Measurements from ENCODE around the gene TCF7L2.
"Not testable (repeated sequence)": the region's sequence is repeated elsewhere in the genome, so short reads cannot be mapped to it uniquely, and the experiment has no call there.

The TCF7L2 gene

GRCh38 chr10:113066120-113066519 lies 116.1 kb downstream of the TCF7L2 start:
- not testable (repeated sequence) for DNase-seq (ENCODE audit: low read depth in 2 of 2)

GRCh38 chr10:113066561-113067312 lies 116.7 kb downstream of the TCF7L2 start:
- DNase-seq (ENCODE audit: low read depth in 2 of 2): no peak

GRCh38 chr10:113067501-113067900 lies 117.5 kb downstream of the TCF7L2 start:
- no peak for DNase-seq (ENCODE audit: low read depth in 2 of 2)

- no peak for DNase-seq (ENCODE audit: low read depth in 2 of 2)
These were observed 118.3 kb downstream of the TCF7L2 start for GRCh38 chr10:113068178-113068890.

GRCh38 chr10:113069595-113069994 lies 119.5 kb downstream of the TCF7L2 start:
- DNase-seq (ENCODE audit: low read depth in 2 of 2): no peak

- no peak for DNase-seq (ENCODE audit: low read depth in 2 of 2)
These were observed 121.4 kb downstream of the TCF7L2 start for GRCh38 chr10:113071446-113071845.

- DNase-seq (ENCODE audit: low read depth in 2 of 2): no peak
These were observed 123.6 kb downstream of the TCF7L2 start for GRCh38 chr10:113073549-113074189.

- no peak for DNase-seq (ENCODE audit: low read depth in 2 of 2)
These were observed 126.9 kb downstream of the TCF7L2 start for GRCh38 chr10:113076949-113077348.

GRCh38 chr10:113078282-113078907 lies 128.3 kb downstream of the TCF7L2 start:
- DNase-seq (ENCODE audit: low read depth in 2 of 2): no peak

GRCh38 chr10:113080061-113080924 lies 130.2 kb downstream of the TCF7L2 start:
- no peak for DNase-seq (ENCODE audit: low read depth in 2 of 2)

GRCh38 chr10:113080925-113081229 lies 130.8 kb downstream of the TCF7L2 start:
- DNase-seq (ENCODE audit: low read depth in 2 of 2): no peak

- no peak for DNase-seq (ENCODE audit: low read depth in 2 of 2)
These were observed 134.0 kb downstream of the TCF7L2 start for GRCh38 chr10:113084031-113084430.

- no peak for DNase-seq (ENCODE audit: low read depth in 2 of 2)
These were observed 135.7 kb downstream of the TCF7L2 start for GRCh38 chr10:113085776-113086175.

GRCh38 chr10:113086282-113086681 lies 136.2 kb downstream of the TCF7L2 start:
- DNase-seq (ENCODE audit: low read depth in 2 of 2): no peak

GRCh38 chr10:113087165-113088029 lies 137.3 kb downstream of the TCF7L2 start:
- no peak for DNase-seq (ENCODE audit: low read depth in 2 of 2)

- no peak for DNase-seq (ENCODE audit: low read depth in 2 of 2)
These were observed 138.1 kb downstream of the TCF7L2 start for GRCh38 chr10:113088194-113088593.

GRCh38 chr10:113089551-113089950 lies 139.5 kb downstream of the TCF7L2 start:
- DNase-seq (ENCODE audit: low read depth in 2 of 2): no peak

- DNase-seq (ENCODE audit: low read depth in 2 of 2): no peak
These were observed 141.9 kb downstream of the TCF7L2 start for GRCh38 chr10:113091920-113092319.

GRCh38 chr10:113093188-113094113 lies 143.4 kb downstream of the TCF7L2 start:
- no peak for DNase-seq (ENCODE audit: low read depth in 2 of 2)
